ENCODE measurements around the gene ANKRD10.

Gene ANKRD10

DNA sequence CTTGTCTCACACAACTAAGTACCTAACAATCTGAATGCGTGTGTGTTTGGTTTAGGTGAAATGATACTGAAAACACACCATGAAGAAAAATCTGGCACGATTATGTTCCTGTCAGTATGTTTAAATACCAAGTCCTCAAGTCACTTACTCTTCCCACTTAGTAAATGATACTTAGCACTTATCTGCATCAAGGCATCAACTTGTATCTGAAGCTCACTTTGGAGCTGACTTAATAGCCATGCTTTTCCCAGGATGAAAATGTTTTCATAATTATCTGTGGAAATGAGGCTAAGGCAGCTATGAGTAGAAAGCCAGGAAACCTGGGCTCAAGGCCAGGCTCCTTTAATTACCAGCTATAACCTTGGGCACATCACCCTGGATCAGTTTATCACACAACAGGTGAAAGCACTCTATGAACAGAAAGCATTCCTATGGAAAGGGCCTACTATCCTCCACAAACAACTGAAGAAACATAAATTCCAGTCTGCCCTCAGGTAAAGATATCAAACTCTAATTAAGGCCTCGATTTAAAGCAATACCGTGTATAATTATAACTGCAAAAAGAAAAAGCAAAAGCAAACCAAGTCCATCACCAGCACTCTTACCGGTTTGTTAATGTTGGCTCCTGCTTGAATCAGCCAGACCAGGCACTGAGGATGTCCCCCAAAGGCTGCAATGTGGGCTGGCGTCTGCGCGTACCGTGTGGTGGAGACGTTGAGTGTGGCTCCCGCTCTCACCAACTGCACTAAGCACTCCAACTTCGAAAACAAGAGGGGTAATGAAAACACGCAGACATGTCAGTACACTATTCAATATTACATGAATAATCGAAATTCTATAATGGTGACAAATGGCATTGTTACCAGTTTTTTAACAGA, 4.6 kb downstream of the ANKRD10 start:
- Histone ChIP-seq H3K27me3 (replicated peaks; ENCODE audit: control insufficient read depth, insufficient read depth, low read length) (no peaks in the 10 kb centered on the region), H3K4me3 (replicated peaks; ENCODE audit: low read depth, low read length) (no peak overlapping the region), H3K36me3 (ENCODE audit: control insufficient read depth, insufficient read depth, low read length) (peaks cover 11% of the 10 kb centered on the region)
- no peak for DNase-seq (ENCODE audit: extremely low read depth, insufficient read length)
- TF ChIP-seq, protein P1, sequence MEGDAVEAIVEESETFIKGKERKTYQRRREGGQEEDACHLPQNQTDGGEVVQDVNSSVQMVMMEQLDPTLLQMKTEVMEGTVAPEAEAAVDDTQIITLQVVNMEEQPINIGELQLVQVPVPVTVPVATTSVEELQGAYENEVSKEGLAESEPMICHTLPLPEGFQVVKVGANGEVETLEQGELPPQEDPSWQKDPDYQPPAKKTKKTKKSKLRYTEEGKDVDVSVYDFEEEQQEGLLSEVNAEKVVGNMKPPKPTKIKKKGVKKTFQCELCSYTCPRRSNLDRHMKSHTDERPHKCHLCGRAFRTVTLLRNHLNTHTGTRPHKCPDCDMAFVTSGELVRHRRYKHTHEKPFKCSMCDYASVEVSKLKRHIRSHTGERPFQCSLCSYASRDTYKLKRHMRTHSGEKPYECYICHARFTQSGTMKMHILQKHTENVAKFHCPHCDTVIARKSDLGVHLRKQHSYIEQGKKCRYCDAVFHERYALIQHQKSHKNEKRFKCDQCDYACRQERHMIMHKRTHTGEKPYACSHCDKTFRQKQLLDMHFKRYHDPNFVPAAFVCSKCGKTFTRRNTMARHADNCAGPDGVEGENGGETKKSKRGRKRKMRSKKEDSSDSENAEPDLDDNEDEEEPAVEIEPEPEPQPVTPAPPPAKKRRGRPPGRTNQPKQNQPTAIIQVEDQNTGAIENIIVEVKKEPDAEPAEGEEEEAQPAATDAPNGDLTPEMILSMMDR (IDR thresholded peaks at IDR 0.05; ENCODE audit: insufficient read depth, low read length, poor library complexity, severe bottlenecking), result no peak

GRCh38 chr13:110907951-110908898, 6.6 kb downstream of the ANKRD10 start:
- TF ChIP-seq, protein P1 (IDR thresholded peaks at IDR 0.05; ENCODE audit: insufficient read depth, low read length, poor library complexity, severe bottlenecking), result no peak
- Histone ChIP-seq H3K4me3 (replicated peaks; ENCODE audit: low read depth, low read length) (no peak overlapping the region), H3K27me3 (replicated peaks; ENCODE audit: control insufficient read depth, insufficient read depth, low read length) (no peaks in the 10 kb centered on the region), H3K36me3 (ENCODE audit: control insufficient read depth, insufficient read depth, low read length) (peaks cover 11% of the 10 kb centered on the region)
- DNase-seq (ENCODE audit: extremely low read depth, insufficient read length), result no peak

DNA sequence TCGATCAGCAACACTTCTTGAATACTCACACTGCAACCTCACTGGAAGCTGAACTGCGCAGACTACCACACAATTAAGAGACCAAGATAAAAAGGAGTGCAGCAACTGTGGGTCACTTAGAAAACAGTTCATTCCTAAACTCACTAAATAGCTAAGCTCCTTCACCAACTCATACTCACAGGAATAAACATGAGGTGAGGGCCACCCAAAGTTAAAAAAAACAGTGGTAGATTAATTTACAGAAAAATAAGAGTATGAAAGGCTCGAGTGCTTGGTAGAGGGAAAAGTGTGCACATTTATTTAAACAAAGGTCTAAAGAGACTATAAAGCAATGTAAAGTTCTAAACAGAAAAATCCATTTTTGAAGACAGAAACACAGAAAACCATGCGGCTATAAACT, 7.6 kb downstream of the ANKRD10 start:
- Histone ChIP-seq H3K27me3 (replicated peaks; ENCODE audit: control insufficient read depth, insufficient read depth, low read length) (no peaks in the 10 kb centered on the region), H3K4me3 (replicated peaks; ENCODE audit: low read depth, low read length) (no peak overlapping the region), H3K36me3 (ENCODE audit: control insufficient read depth, insufficient read depth, low read length) (peaks cover 11% of the 10 kb centered on the region)
- TF ChIP-seq, protein P1 (IDR thresholded peaks at IDR 0.05; ENCODE audit: insufficient read depth, low read length, poor library complexity, severe bottlenecking), result no peak
- DNase-seq (ENCODE audit: extremely low read depth, insufficient read length), result no peak

DNA sequence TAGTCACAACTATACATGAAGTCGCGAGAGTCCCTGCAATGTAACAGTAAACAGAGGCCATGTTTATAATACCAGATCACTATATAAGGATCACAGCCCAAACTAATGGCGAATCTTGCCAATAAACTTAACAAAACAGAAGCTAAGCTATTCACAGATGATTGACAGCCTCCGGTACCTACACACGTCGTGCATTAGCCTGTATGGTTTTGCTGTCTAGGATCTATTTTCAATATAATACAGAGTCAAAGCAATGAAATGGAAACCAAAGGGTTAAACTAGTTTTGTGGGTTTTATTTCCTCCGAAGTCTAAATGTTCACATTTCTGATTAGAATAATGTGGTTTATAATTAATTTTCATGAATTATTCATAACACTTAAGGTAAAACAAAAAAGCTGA, 10.1 kb downstream of the ANKRD10 start:
- H3K4me3 ChIP-seq (replicated peaks; ENCODE audit: low read depth, low read length), result no peak overlapping the region
- DNase-seq (ENCODE audit: extremely low read depth, insufficient read length), result no peak
- TF ChIP-seq, protein P1 (IDR thresholded peaks at IDR 0.05; ENCODE audit: insufficient read depth, low read length, poor library complexity, severe bottlenecking), result no peak
- no peaks in the 10 kb centered on the region for H3K27me3 ChIP-seq (replicated peaks; ENCODE audit: control insufficient read depth, insufficient read depth, low read length)
- H3K36me3 ChIP-seq (ENCODE audit: control insufficient read depth, insufficient read depth, low read length), result peaks cover 9% of the 10 kb centered on the region

- TF ChIP-seq, protein P1 (IDR thresholded peaks at IDR 0.05; ENCODE audit: insufficient read depth, low read length, poor library complexity, severe bottlenecking), result no peak
- no peak overlapping the region for H3K4me3 ChIP-seq (replicated peaks; ENCODE audit: low read depth, low read length)
- peaks cover 9% of the 10 kb centered on the region for H3K36me3 ChIP-seq (ENCODE audit: control insufficient read depth, insufficient read depth, low read length)
- no peak for DNase-seq (ENCODE audit: extremely low read depth, insufficient read length)
- H3K27me3 ChIP-seq (replicated peaks; ENCODE audit: control insufficient read depth, insufficient read depth, low read length), result no peaks in the 10 kb centered on the region
These were observed 12.5 kb downstream of the ANKRD10 start for GRCh38 chr13:110902370-110902769.
